SU-DHL-6 (cell line): ENCODE measurements around the gene OBSL1.

ENCODE experiments used
- EZH2phosphoT487 ChIP-seq: fragments of 200-600 bp; sonication (generic), shearing (Covaris generic); conservative IDR thresholded peaks from 2 replicates; pipeline ENCODE4 v1.6.1; 2018; ENCODE audit warnings: mild to moderate bottlenecking, antibody characterized with exemption, low read length, moderate library complexity, mixed read lengths
- TF ChIP-seq, protein P1 (sequence below): fragments of 200-600 bp; sonication (generic); IDR thresholded peaks from one replicate; pipeline ENCODE4 v1.5.1; 2017; ENCODE audit warnings: antibody characterized with exemption, mild to moderate bottlenecking, low read length, moderate library complexity; ENCODE audit not compliant: insufficient read depth, poor library complexity, severe bottlenecking

DNA sequence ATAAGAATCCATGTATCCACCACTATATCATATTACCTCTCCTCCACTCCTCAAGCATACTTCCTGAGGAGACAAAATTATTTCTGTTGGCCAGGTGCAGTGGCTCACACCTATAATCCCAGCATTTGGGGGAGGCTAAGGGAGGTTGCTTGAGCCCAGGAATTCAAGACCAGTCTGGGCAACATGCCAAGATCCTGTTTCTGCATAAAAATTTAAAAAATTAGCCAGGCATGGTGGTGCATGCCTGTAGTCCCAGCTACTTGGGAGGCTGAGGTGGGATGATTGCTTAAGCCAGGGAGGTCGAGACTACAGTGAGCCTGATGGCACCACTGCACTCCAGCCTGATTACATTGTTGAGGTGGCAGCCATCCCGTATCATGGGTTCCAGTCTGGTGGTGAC lies 10.0 kb upstream of the OBSL1 start:
- TF ChIP-seq, protein P1, sequence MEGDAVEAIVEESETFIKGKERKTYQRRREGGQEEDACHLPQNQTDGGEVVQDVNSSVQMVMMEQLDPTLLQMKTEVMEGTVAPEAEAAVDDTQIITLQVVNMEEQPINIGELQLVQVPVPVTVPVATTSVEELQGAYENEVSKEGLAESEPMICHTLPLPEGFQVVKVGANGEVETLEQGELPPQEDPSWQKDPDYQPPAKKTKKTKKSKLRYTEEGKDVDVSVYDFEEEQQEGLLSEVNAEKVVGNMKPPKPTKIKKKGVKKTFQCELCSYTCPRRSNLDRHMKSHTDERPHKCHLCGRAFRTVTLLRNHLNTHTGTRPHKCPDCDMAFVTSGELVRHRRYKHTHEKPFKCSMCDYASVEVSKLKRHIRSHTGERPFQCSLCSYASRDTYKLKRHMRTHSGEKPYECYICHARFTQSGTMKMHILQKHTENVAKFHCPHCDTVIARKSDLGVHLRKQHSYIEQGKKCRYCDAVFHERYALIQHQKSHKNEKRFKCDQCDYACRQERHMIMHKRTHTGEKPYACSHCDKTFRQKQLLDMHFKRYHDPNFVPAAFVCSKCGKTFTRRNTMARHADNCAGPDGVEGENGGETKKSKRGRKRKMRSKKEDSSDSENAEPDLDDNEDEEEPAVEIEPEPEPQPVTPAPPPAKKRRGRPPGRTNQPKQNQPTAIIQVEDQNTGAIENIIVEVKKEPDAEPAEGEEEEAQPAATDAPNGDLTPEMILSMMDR: no peak
- TF ChIP-seq EZH2phosphoT487: no peak
